Uterus (tissue), 4 donors: ENCODE data around the gene TMEM247. TPM values are rescaled to one million over a fixed set of nuclear protein-coding genes. Genes with fewer than 3 reads are reported as not detected.
A peak's percentile ranks its signal among the peaks of the same experiment; 100 is the strongest.
"Not testable (repeated sequence)": the region's sequence is repeated elsewhere in the genome, so short reads cannot be mapped to it uniquely, and the experiment has no call there.

Source experiments
- DNase-seq, 2 donors: peaks; one replicate each; pipeline ENCODE4 v3.0.0-alpha.2; 2019 to 2020
- H3K27ac ChIP-seq, 2 donors: fragments of 200-600 bp; sonication (generic); 1 replicate in 1 of 2; 2 replicates in 1 of 2; pipeline ENCODE4 v1.5.1; 2016 to 2018
- H3K27me3 ChIP-seq, 2 donors: fragments of 200-600 bp; sonication (generic); one replicate each; pipeline ENCODE4 v1.5.1; 2018 to 2019; ENCODE audit warnings: control low read depth in 1 of 2
- H3K36me3 ChIP-seq, 2 donors: fragments of 200-600 bp; sonication (generic); one replicate each; pipeline ENCODE4 v1.5.1; 2019; ENCODE audit warnings: control low read depth in 1 of 2
- H3K4me1 ChIP-seq, 2 donors: fragments of 200-600 bp; sonication (generic); one replicate each; pipeline ENCODE4 v1.5.1; 2018 to 2019; ENCODE audit warnings: control low read depth in 1 of 2
- H3K4me3 ChIP-seq, 2 donors: fragments of 200-600 bp; sonication (generic); 1 replicate in 1 of 2; 2 replicates in 1 of 2; pipeline ENCODE4 v1.5.1; 2018 to 2019; ENCODE audit warnings: mild to moderate bottlenecking in 1 of 2
- H3K9me3 ChIP-seq, 2 donors: fragments of 200-600 bp; sonication (generic); one replicate each; pipeline ENCODE4 v1.5.1; 2019; ENCODE audit warnings: control low read depth in 1 of 2
- POLR2A ChIP-seq, 2 donors: fragments of 450-650 bp; IDR thresholded peaks; one replicate each; pipeline ENCODE4 v1.6.1; 2016; ENCODE audit warnings: antibody characterized with exemption in 2 of 2, mild to moderate bottlenecking in 1 of 2, moderate library complexity in 1 of 2
- intact Hi-C: fragments of 100-400 bp; cut with DNase I; formaldehyde crosslinking; loops from one replicate; pipeline ENCODE4 v1.15.1; 2023; ENCODE audit warnings: low total_unique reads
- total RNA-seq, 4 donors: library from RNA; depleted of rRNA in 3 of 4; stranded (reverse); fragments of >200 nt in 3 of 4; gene quantifications; one replicate each; pipeline versions ENCODE4 v1.1.0 to v1.2.4, GENCODE V29; 2014 to 2023
- TF ChIP-seq, protein P1 (sequence below), 4 experiments: fragments of 200-600 bp in 2 of 4; fragments of 450-650 bp in 2 of 4; sonication (generic) in 2 of 4; IDR thresholded peaks; one replicate each; pipeline ENCODE4 v1.5.1; 2016 to 2019; ENCODE audit warnings: antibody characterized with exemption in 4 of 4, mild to moderate bottlenecking in 2 of 4, moderate library complexity in 1 of 4
- donor health status: DM: yes; HTN: yes; CAD: no.

TMEM247 gene
- total RNA-seq, 4 donors from 2014 or later, result not detected

DNA sequence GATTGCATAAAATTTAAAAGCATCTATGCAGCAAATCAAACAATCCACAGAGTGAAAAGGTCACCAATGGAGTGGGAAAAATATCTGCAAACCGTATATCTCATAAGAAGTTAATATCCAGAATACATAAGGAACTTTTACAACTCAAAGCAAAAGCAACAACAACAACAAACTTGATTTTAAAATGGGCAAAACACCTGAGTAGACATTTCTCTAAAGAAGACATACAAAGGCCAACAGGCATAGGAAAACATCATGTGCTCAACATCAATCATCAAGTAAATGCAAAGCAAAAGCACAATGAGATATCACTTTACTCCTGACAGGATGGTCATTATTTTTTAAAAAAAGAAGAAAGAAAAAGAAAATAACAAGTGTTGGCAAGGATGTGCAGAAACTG, 38.1 kb downstream of the TMEM247 start:
- intact Hi-C loops, result no loop called here

DNA sequence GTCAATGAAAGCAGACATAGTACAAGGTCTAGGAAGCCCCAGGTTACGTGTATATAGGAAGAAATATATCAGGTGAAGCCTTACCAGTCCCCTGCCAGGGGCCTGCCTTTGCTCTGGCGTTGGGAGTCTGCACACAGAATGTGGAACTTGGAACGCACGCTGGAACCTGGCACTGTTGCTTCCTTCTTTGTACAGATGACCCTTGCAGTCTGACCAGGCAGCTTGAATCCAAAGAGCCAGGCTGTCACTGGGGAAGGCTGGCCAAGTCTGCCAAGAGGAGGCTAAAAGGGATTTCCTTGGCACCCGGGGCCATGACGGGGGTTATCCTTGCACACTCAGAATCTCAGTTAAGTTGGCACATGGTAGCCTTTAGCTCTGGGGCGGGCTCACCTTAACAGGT, 39.5 kb downstream of the TMEM247 start:
- H3K36me3 ChIP-seq, result no peaks in the 10 kb centered on the region
- DNase-seq, result no peak
- intact Hi-C loops, result no loop called here
- H3K4me3 ChIP-seq, result no peak overlapping the region
- H3K9me3 ChIP-seq, result no peaks in the 10 kb centered on the region
- H3K4me1 ChIP-seq, result peaks cover 0 to 5% of the 10 kb centered on the region in 2 donors
- TF ChIP-seq, protein P1, sequence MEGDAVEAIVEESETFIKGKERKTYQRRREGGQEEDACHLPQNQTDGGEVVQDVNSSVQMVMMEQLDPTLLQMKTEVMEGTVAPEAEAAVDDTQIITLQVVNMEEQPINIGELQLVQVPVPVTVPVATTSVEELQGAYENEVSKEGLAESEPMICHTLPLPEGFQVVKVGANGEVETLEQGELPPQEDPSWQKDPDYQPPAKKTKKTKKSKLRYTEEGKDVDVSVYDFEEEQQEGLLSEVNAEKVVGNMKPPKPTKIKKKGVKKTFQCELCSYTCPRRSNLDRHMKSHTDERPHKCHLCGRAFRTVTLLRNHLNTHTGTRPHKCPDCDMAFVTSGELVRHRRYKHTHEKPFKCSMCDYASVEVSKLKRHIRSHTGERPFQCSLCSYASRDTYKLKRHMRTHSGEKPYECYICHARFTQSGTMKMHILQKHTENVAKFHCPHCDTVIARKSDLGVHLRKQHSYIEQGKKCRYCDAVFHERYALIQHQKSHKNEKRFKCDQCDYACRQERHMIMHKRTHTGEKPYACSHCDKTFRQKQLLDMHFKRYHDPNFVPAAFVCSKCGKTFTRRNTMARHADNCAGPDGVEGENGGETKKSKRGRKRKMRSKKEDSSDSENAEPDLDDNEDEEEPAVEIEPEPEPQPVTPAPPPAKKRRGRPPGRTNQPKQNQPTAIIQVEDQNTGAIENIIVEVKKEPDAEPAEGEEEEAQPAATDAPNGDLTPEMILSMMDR (IDR thresholded peaks at IDR 0.05), result no peak
- no peak for TF ChIP-seq POLR2A (IDR thresholded peaks at IDR 0.05)
- no peak overlapping the region for H3K27ac ChIP-seq
- H3K27me3 ChIP-seq, result no peaks in the 10 kb centered on the region

More for the DNA sequence above, 38.1 kb downstream of the TMEM247 start:
- no peak overlapping the region for H3K27ac ChIP-seq
- no peak for TF ChIP-seq POLR2A (IDR thresholded peaks at IDR 0.05)
- TF ChIP-seq, protein P1 (IDR thresholded peaks at IDR 0.05), result no peak
- no peaks in the 10 kb centered on the region for H3K36me3 ChIP-seq
- peaks cover 0 to 5% of the 10 kb centered on the region in 2 donors for H3K4me1 ChIP-seq
- no peak for DNase-seq
- H3K27me3 ChIP-seq, result no peaks in the 10 kb centered on the region
- H3K4me3 ChIP-seq, result no peak overlapping the region
- no peaks in the 10 kb centered on the region for H3K9me3 ChIP-seq

DNA sequence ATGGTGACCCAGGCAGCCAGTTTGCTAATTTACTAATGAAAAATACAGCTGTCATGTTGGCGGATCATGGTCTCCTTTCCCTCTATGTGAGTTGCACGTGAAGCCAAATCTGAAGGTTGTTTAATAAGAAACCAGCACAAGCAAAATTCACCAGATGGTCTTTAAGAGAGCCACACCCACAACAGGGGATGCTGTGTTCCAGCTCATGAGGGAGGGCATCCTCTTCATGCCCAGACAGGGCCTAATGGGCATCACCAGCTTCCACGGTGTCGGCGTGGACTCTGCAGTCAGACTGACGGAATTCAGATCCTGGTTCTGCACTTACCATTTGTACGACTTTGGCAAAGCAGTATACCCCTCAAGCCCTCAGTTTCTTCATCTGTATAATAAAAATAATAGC, 39.9 kb downstream of the TMEM247 start:
- TF ChIP-seq POLR2A (IDR thresholded peaks at IDR 0.05), result no peak
- TF ChIP-seq, protein P1 (IDR thresholded peaks at IDR 0.05), result no peak
- intact Hi-C loops, result no loop called here

DNA sequence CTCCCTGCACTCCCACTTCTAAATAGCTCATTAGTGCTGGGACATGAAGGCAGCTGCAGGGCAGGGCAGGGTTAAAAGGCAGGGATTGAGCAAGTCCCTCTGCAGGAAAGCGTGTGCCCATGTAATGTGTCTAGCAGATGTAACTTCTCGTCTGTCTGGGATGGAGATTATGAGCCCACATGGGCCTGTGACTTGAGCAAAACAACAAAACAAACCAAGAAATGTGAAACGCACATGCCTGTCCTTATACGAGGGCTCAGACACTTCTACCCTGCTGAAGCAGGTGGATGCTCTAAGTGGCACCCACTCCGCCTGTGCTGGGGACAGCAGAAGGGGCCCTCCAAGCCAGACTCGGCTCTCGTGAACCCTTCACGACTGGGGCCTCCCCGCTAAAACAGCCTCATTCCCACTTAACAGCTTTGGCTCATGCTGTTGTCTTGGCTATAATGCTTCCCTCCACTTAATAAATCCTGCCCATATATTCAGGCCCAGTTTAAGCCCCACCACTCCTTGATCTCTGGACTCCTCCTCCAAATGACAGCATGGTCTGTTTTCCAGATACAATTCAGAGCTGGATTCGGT, 40.9 kb downstream of the TMEM247 start:
- TF ChIP-seq, protein P1 (IDR thresholded peaks at IDR 0.05), result no peak
- no peak for TF ChIP-seq POLR2A (IDR thresholded peaks at IDR 0.05)
- peak overlapping the region; percentile 71 to 79 for H3K27ac ChIP-seq

More for the DNA sequence above, 39.9 kb downstream of the TMEM247 start:
- Histone ChIP-seq H3K4me3 (no peak overlapping the region), H3K36me3 (no peaks in the 10 kb centered on the region), H3K4me1 (peaks cover 0 to 5% of the 10 kb centered on the region in 2 donors), H3K27me3 (no peaks in the 10 kb centered on the region), H3K9me3 (no peaks in the 10 kb centered on the region), H3K27ac (no peak overlapping the region)
- DNase-seq, result no peak

DNA sequence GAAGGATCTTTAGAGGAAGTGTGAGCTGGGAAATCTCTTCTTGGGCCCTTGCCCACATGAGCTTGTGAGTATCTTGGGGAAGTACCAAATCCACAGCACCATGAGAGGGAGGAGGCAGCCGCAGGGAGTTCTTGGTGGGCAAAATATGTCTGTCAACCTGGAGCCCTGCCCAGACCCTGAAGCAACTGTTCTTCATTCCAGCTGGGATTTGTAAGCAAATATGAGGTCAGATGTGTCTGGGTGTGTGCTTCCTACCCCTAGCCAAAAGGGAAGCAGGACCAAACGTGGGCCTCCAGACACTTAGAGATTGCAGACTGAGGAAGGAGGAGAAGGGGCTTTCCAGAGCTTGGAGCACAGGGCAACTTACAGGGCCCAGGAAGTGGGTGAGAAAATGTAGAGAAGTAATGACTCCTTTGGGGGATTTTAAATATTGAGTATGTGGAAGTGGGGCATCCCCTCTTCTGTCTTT, 41.9 kb downstream of the TMEM247 start:
- peaks cover 0 to 5% of the 10 kb centered on the region in 2 donors for H3K4me1 ChIP-seq
- no peaks in the 10 kb centered on the region for H3K9me3 ChIP-seq
- TF ChIP-seq, protein P1 (IDR thresholded peaks at IDR 0.05), result no peak
- TF ChIP-seq POLR2A (IDR thresholded peaks at IDR 0.05), result no peak
- no peak overlapping the region for H3K4me3 ChIP-seq
- DNase-seq, result peak; percentile 83 to 85
- intact Hi-C loops, result no loop called here
- H3K36me3 ChIP-seq, result no peaks in the 10 kb centered on the region
- no peaks in the 10 kb centered on the region for H3K27me3 ChIP-seq
- peak overlapping the region; percentile 71 to 79 for H3K27ac ChIP-seq

More for the DNA sequence above, 40.9 kb downstream of the TMEM247 start:
- H3K36me3 ChIP-seq, result no peaks in the 10 kb centered on the region
- intact Hi-C loops, result no loop called here
- no peaks in the 10 kb centered on the region for H3K27me3 ChIP-seq
- no peak overlapping the region for H3K4me3 ChIP-seq
- H3K4me1 ChIP-seq, result peaks cover 0 to 5% of the 10 kb centered on the region in 2 donors
- no peaks in the 10 kb centered on the region for H3K9me3 ChIP-seq
- DNase-seq, result no peak

DNA sequence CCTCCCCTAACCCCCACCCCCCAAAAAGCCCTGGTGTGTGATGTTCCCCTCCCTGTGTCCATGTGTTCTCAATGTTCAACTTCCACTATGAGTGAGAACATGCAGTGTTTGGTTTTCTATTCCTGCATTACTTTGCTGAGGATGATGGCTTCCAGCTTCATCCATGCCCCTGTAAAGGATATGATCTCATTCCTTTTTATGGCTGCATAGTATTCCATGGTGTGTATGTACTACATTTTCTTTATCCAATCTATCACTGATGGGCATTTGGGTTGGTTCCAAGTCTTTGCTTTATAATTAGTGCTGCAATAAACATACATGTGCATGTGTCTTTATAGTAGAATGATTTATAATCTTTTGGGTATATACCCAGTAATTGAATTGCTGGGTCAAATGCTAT, 43.0 kb downstream of the TMEM247 start:
- H3K4me3 ChIP-seq, H3K4me1 ChIP-seq, intact Hi-C loops, H3K27me3 ChIP-seq, H3K9me3 ChIP-seq, H3K36me3 ChIP-seq, DNase-seq: not testable (repeated sequence)
- peak overlapping the region in 1 of 2 donors; percentile 79 for H3K27ac ChIP-seq
